HG02852 (cell line): Measurements from ENCODE around the gene ANGPTL5.
A peak's percentile ranks its signal among the peaks of the same experiment; 100 is the strongest.
"Not testable (repeated sequence)": the region's sequence is repeated elsewhere in the genome, so short reads cannot be mapped to it uniquely, and the experiment has no call there.

Source experiments
- ATAC-seq: cut with Tn5 transposase; IDR thresholded peaks from one replicate; pipeline ENCODE4 v1.9.1; 2021; ENCODE audit warnings: mild to moderate bottlenecking, moderate library complexity; ENCODE audit not compliant: unreplicated experiment

The ANGPTL5 gene

GRCh38 chr11:101894505-101894904 is 21.8 kb downstream of the ANGPTL5 start:
- no peak for ATAC-seq

- ATAC-seq = no peak
Measured at GRCh38 chr11:101889767-101890166, 26.6 kb downstream of the ANGPTL5 start.

GRCh38 chr11:101885631-101886030 is 30.7 kb downstream of the ANGPTL5 start:
- ATAC-seq = no peak

- ATAC-seq = no peak
Measured at GRCh38 chr11:101881586-101881985, 34.7 kb downstream of the ANGPTL5 start.

- ATAC-seq = no peak
Measured at GRCh38 chr11:101880222-101880621, 36.1 kb downstream of the ANGPTL5 start.

GRCh38 chr11:101872171-101872882 is 44.0 kb downstream of the ANGPTL5 start:
- no peak for ATAC-seq

GRCh38 chr11:101870510-101870909 is 45.8 kb downstream of the ANGPTL5 start:
- ATAC-seq = no peak

- no peak for ATAC-seq
Measured at GRCh38 chr11:101867951-101868350, 48.4 kb downstream of the ANGPTL5 start.

GRCh38 chr11:101866619-101867491 is 49.5 kb downstream of the ANGPTL5 start:
- ATAC-seq = no peak

- no peak for ATAC-seq
Measured at GRCh38 chr11:101864098-101864497, 52.2 kb downstream of the ANGPTL5 start.

- no peak for ATAC-seq
Measured at GRCh38 chr11:101863361-101863760, 53.0 kb downstream of the ANGPTL5 start.

- no peak for ATAC-seq
Measured at GRCh38 chr11:101862391-101863233, 53.7 kb downstream of the ANGPTL5 start.

GRCh38 chr11:101860696-101861427 is 55.5 kb downstream of the ANGPTL5 start:
- ATAC-seq = peak; percentile 87

GRCh38 chr11:101852260-101852659 is 64.1 kb downstream of the ANGPTL5 start:
- not testable (repeated sequence) for ATAC-seq

GRCh38 chr11:101848262-101848661 is 68.1 kb downstream of the ANGPTL5 start:
- ATAC-seq = no peak

- no peak for ATAC-seq
Measured at GRCh38 chr11:101844608-101845007, 71.7 kb downstream of the ANGPTL5 start.

- no peak for ATAC-seq
Measured at GRCh38 chr11:101840704-101841103, 75.6 kb downstream of the ANGPTL5 start.
